ENCODE measurements around the gene HERPUD1.

Gene HERPUD1

GRCh38 chr16:56947604-56947995 is 15.7 kb downstream of the HERPUD1 start:
- Histone ChIP-seq H3K4me3 (replicated peaks; ENCODE audit: insufficient read depth, low read length) (no peak overlapping the region), H3K27me3 (ENCODE audit: insufficient read depth, poor library complexity, severe bottlenecking) (no peaks in the 10 kb centered on the region), H3K27ac (replicated peaks) (no peak overlapping the region)
- TF ChIP-seq REST (IDR thresholded peaks at IDR 0.05; ENCODE audit: insufficient replicate concordance, low read depth) (no peak), POLR2AphosphoS5 (IDR thresholded peaks at IDR 0.05; ENCODE audit: low read depth) (no peak)
- no peak for DNase-seq (ENCODE audit: low read depth in 1 of 2, low spot score in 1 of 2)

GRCh38 chr16:56948234-56948633 is 16.3 kb downstream of the HERPUD1 start:
- no peaks in the 10 kb centered on the region for H3K27me3 ChIP-seq (ENCODE audit: insufficient read depth, poor library complexity, severe bottlenecking)
- H3K27ac ChIP-seq (replicated peaks) = no peak overlapping the region
- TF ChIP-seq GABPA (IDR thresholded peaks at IDR 0.05; ENCODE audit: low read depth) (no peak), SPI1 (IDR thresholded peaks at IDR 0.05; ENCODE audit: borderline replicate concordance, low read depth) (no peak), POLR2AphosphoS5 (IDR thresholded peaks at IDR 0.05; ENCODE audit: low read depth) (no peak), CTCF (IDR thresholded peaks at IDR 0.05; ENCODE audit: insufficient read depth, low read length) (no peak), REST (IDR thresholded peaks at IDR 0.05; ENCODE audit: insufficient replicate concordance, low read depth) (no peak)
- H3K4me3 ChIP-seq (replicated peaks; ENCODE audit: insufficient read depth, low read length) = no peak overlapping the region
- DNase-seq (ENCODE audit: low read depth in 1 of 2, low spot score in 1 of 2) = no peak

GRCh38 chr16:56950051-56950450 is 18.1 kb downstream of the HERPUD1 start:
- H3K27me3 ChIP-seq (ENCODE audit: insufficient read depth, poor library complexity, severe bottlenecking) = no peaks in the 10 kb centered on the region
- TF ChIP-seq CTCF (IDR thresholded peaks at IDR 0.05; ENCODE audit: insufficient read depth, low read length) (no peak), REST (IDR thresholded peaks at IDR 0.05; ENCODE audit: insufficient replicate concordance, low read depth) (no peak), POLR2AphosphoS5 (IDR thresholded peaks at IDR 0.05; ENCODE audit: low read depth) (no peak)
- no peak for DNase-seq (ENCODE audit: low read depth in 1 of 2, low spot score in 1 of 2)
- H3K4me3 ChIP-seq (replicated peaks; ENCODE audit: insufficient read depth, low read length) = no peak overlapping the region
- H3K27ac ChIP-seq (replicated peaks) = no peak overlapping the region

GRCh38 chr16:56950455-56950854 is 18.5 kb downstream of the HERPUD1 start:
- Histone ChIP-seq H3K27me3 (ENCODE audit: insufficient read depth, poor library complexity, severe bottlenecking) (no peaks in the 10 kb centered on the region), H3K4me3 (replicated peaks; ENCODE audit: insufficient read depth, low read length) (no peak overlapping the region), H3K27ac (replicated peaks) (no peak overlapping the region)
- TF ChIP-seq SPI1 (IDR thresholded peaks at IDR 0.05; ENCODE audit: borderline replicate concordance, low read depth) (no peak), GABPA (IDR thresholded peaks at IDR 0.05; ENCODE audit: low read depth) (no peak), POLR2AphosphoS5 (IDR thresholded peaks at IDR 0.05; ENCODE audit: low read depth) (no peak), REST (IDR thresholded peaks at IDR 0.05; ENCODE audit: insufficient replicate concordance, low read depth) (no peak), CTCF (IDR thresholded peaks at IDR 0.05; ENCODE audit: insufficient read depth, low read length) (no peak)
- DNase-seq (ENCODE audit: low read depth in 1 of 2, low spot score in 1 of 2) = no peak

Data from HL-60 (cell line).